ENCODE measurements around the gene HLCS. TPM values are rescaled to one million over a fixed set of nuclear protein-coding genes. Genes with fewer than 3 reads are reported as not detected.

Gene HLCS
- total and polyA plus RNA-seq, 10 of the 15 experiments (the other 5 are each of a cell fraction or from before 2014, with no cell fraction given): 1.5 to 12.7 (median 9.6) TPM

GRCh38 chr21:36735201-36735515, 231.3 kb downstream of the HLCS start:
- ATAC-seq: no peak
- TF ChIP-seq MXI1 (IDR thresholded peaks at IDR 0.05; ENCODE audit: low read depth, low read length) (no peak), NFYA (IDR thresholded peaks at IDR 0.05; ENCODE audit: borderline replicate concordance, low read depth, low read length) (no peak)

GRCh38 chr21:36734367-36735200, 231.9 kb downstream of the HLCS start:
- ChIA-PET RAD21 (ENCODE audit: unreplicated experiment) (no interaction called here), POLR2A (no interaction called here), CTCF (no interaction called here), SMC1A (ENCODE audit: uncharacterized antibody, unreplicated experiment) (no interaction called here)
- no peaks in the 10 kb centered on the region for H3K4me1 ChIP-seq (ENCODE audit: control insufficient read depth, insufficient read depth, low read length)
- H3K36me3 ChIP-seq (ENCODE audit: control insufficient read depth in 2 of 2, insufficient read depth in 2 of 2, low read length in 1 of 2): no peaks in the 10 kb centered on the region
- no peak overlapping the region for H3K4me3 ChIP-seq
- WGBS (ENCODE audit: insufficient coverage, insufficient replicate concordance, low lambda C conversion rate, missing lambda C conversion rate): 52% methylated on average over 9 of the region's 9 CpGs
- no peak overlapping the region for H3K27ac ChIP-seq (ENCODE audit: control insufficient read depth, insufficient read depth)
- intact Hi-C loops (cut with micrococcal nuclease; ENCODE audit: unreplicated experiment) (no loop called here), in situ Hi-C loops (cut with MboI) (no loop called here)
- no peak overlapping the region for H2AFZ ChIP-seq (ENCODE audit: control insufficient read depth, low read depth, low read length)
- no peaks in the 10 kb centered on the region for H3K79me2 ChIP-seq (ENCODE audit: control insufficient read depth, insufficient read depth, low read length)
- no peaks in the 10 kb centered on the region for H3K9me3 ChIP-seq (replicated peaks; ENCODE audit: control insufficient read depth, insufficient read depth, low read length)
- ATAC-seq: no peak
- no peak overlapping the region for H3K4me2 ChIP-seq (ENCODE audit: control insufficient read depth, insufficient read depth)
- H3K9ac ChIP-seq (ENCODE audit: control insufficient read depth, insufficient read depth, low read length): no peak overlapping the region
- DNase-seq (ENCODE audit: low read depth, low spot score): no peak
- no peaks in the 10 kb centered on the region for H4K20me1 ChIP-seq (ENCODE audit: control insufficient read depth, insufficient read depth)
- no TSS peak for BruUV-seq (replicated peaks)
- no peaks in the 10 kb centered on the region; a peak in 1 of 4 replicates for H3K27me3 ChIP-seq (replicated peaks in 1 of 2; ENCODE audit: control insufficient read depth in 2 of 2, insufficient read depth in 2 of 2, low read length in 1 of 2)
- FAIRE-seq: no peak
- TF ChIP-seq POLR2AphosphoS2 (IDR thresholded peaks at IDR 0.05; ENCODE audit: low read depth, low read length) (no peak), CBX3 (IDR thresholded peaks at IDR 0.05; ENCODE audit: borderline replicate concordance, low read depth) (no peak), ZNF207 (IDR thresholded peaks at IDR 0.05; ENCODE audit: borderline replicate concordance) (no peak), SREBF2 (IDR thresholded peaks at IDR 0.05; ENCODE audit: low read length) (no peak), SPI1 (IDR thresholded peaks at IDR 0.05; ENCODE audit: borderline replicate concordance, insufficient read depth, low read depth, low read length) (no peak), TBL1XR1 (IDR thresholded peaks at IDR 0.05; ENCODE audit: low read depth, low read length) (no peak), ZBTB11 (CRISPR knock-in tag; IDR thresholded peaks at IDR 0.05) (no peak), RELA (IDR thresholded peaks at IDR 0.05; ENCODE audit: borderline replicate concordance, partially characterized antibody) (no peak), SMAD1 (IDR thresholded peaks at IDR 0.05; ENCODE audit: low read depth, partially characterized antibody) (no peak), BMI1 (IDR thresholded peaks at IDR 0.05; ENCODE audit: borderline replicate concordance) (no peak), SP1 (IDR thresholded peaks at IDR 0.05; ENCODE audit: low read depth, low read length) (no peak), CREM (IDR thresholded peaks at IDR 0.05; ENCODE audit: low read depth) (no peak), MTA2 (IDR thresholded peaks at IDR 0.05; ENCODE audit: low read depth) (no peak), NR2C1 (IDR thresholded peaks at IDR 0.05) (no peak)

More at GRCh38 chr21:36735201-36735515, 231.3 kb downstream of the HLCS start:
- Histone ChIP-seq H2AFZ (ENCODE audit: control insufficient read depth, low read depth, low read length) (no peak overlapping the region), H3K9ac (ENCODE audit: control insufficient read depth, insufficient read depth, low read length) (no peak overlapping the region), H3K9me3 (replicated peaks; ENCODE audit: control insufficient read depth, insufficient read depth, low read length) (no peaks in the 10 kb centered on the region), H3K4me1 (ENCODE audit: control insufficient read depth, insufficient read depth, low read length) (no peaks in the 10 kb centered on the region), H3K79me2 (ENCODE audit: control insufficient read depth, insufficient read depth, low read length) (no peaks in the 10 kb centered on the region), H3K4me3 (no peak overlapping the region), H3K36me3 (ENCODE audit: control insufficient read depth in 2 of 2, insufficient read depth in 2 of 2, low read length in 1 of 2) (no peaks in the 10 kb centered on the region), H4K20me1 (ENCODE audit: control insufficient read depth, insufficient read depth) (no peaks in the 10 kb centered on the region), H3K27ac (ENCODE audit: control insufficient read depth, insufficient read depth) (no peak overlapping the region), H3K4me2 (ENCODE audit: control insufficient read depth, insufficient read depth) (no peak overlapping the region), H3K27me3 (replicated peaks in 1 of 2; ENCODE audit: control insufficient read depth in 2 of 2, insufficient read depth in 2 of 2, low read length in 1 of 2) (no peaks in the 10 kb centered on the region; a peak in 1 of 4 replicates)
- intact Hi-C loops (cut with micrococcal nuclease; ENCODE audit: unreplicated experiment): no loop called here
- DNase-seq (ENCODE audit: low read depth, low spot score) (no peak), FAIRE-seq (no peak)
- POLR2A ChIA-PET: no interaction called here
- RAD21 ChIA-PET (ENCODE audit: unreplicated experiment): no interaction called here
- no TSS peak for BruUV-seq (replicated peaks)
- CTCF ChIA-PET: no interaction called here
- in situ Hi-C loops (cut with MboI): no loop called here
- SMC1A ChIA-PET (ENCODE audit: uncharacterized antibody, unreplicated experiment): no interaction called here
- WGBS (ENCODE audit: insufficient coverage, insufficient replicate concordance, low lambda C conversion rate, missing lambda C conversion rate): 24% methylated on average over 3 of the region's 4 CpGs

Data from GM12878 (cell line).